ENCODE data around the gene CLDN16. TPM values are rescaled to one million over a fixed set of nuclear protein-coding genes. Genes with fewer than 3 reads are reported as not detected.

Gene CLDN16
- not detected in 2 replicates for total RNA-seq

GRCh38 chr3:190387578-190388213 is at the start of gene CLDN16:
CLDN16 (plus strand) TSS chr3:190388163; CDS start chr3:190388330, 167 bp downstream.

GRCh38 chr3:190449801-190450200 is 61.8 kb downstream of the CLDN16 start, which contains the start of gene TMEM207:
TMEM207 (minus strand) TSS chr3:190449901; CDS start chr3:190449809, 92 bp downstream.

Other genes with a start within 250 kb of the CLDN16 start
- 0.15 and 0.50 TPM in 2 replicates for gene CLDN1, start 65.7 kb upstream of the CLDN16 start, total RNA-seq
- gene TMEM207, start 61.7 kb downstream of the CLDN16 start, total RNA-seq, result not detected in 2 replicates
- 5.1 and 7.9 TPM in 2 replicates for gene IL1RAP, start 125.9 kb downstream of the CLDN16 start, total RNA-seq

Data from smooth muscle cell of trachea (primary cell).